ENCODE measurements around the gene OR6C2.
"Not testable (repeated sequence)": the region's sequence is repeated elsewhere in the genome, so short reads cannot be mapped to it uniquely, and the experiment has no call there.

The OR6C2 gene

GRCh38 chr12:55443776-55444175, at the start of gene OR6C2:
Gene OR6C2 (plus strand): TSS chr12:55444076. CDS start chr12:55452214, 8,138 bp downstream.
- no peak for DNase-seq

- no peak for DNase-seq
Observed at GRCh38 chr12:55396326-55396725, 47.5 kb upstream of the OR6C2 start.

- no peak for DNase-seq
Observed at GRCh38 chr12:55400229-55400628, 43.6 kb upstream of the OR6C2 start, which contains the start of gene OR6C65. Gene OR6C65 (plus strand): TSS chr12:55400529. CDS start chr12:55400529, 0 bp downstream.

- no peak for DNase-seq
Observed at GRCh38 chr12:55407866-55408265, 36.0 kb upstream of the OR6C2 start.

- not testable (repeated sequence) for DNase-seq
Observed at GRCh38 chr12:55409133-55409532, 34.7 kb upstream of the OR6C2 start.

GRCh38 chr12:55412138-55412537, 31.7 kb upstream of the OR6C2 start:
- DNase-seq = not testable (repeated sequence)

GRCh38 chr12:55413498-55414388, 30.1 kb upstream of the OR6C2 start:
- not testable (repeated sequence) for DNase-seq

GRCh38 chr12:55414396-55414823, 29.5 kb upstream of the OR6C2 start:
- not testable (repeated sequence) for DNase-seq

GRCh38 chr12:55414889-55415288, 29.0 kb upstream of the OR6C2 start:
- DNase-seq = not testable (repeated sequence)

GRCh38 chr12:55416961-55417360, 26.9 kb upstream of the OR6C2 start:
- no peak for DNase-seq

GRCh38 chr12:55420307-55420962, 23.4 kb upstream of the OR6C2 start:
- no peak for DNase-seq

- DNase-seq = no peak
Observed at GRCh38 chr12:55425954-55426353, 17.9 kb upstream of the OR6C2 start, which contains the start of gene OR6C76. Gene OR6C76 (plus strand): TSS chr12:55426254. CDS start chr12:55426254, 0 bp downstream.

- DNase-seq = no peak
Observed at GRCh38 chr12:55428331-55429243, 15.3 kb upstream of the OR6C2 start.

GRCh38 chr12:55441233-55441632, 2.6 kb upstream of the OR6C2 start:
- DNase-seq = not testable (repeated sequence)

GRCh38 chr12:55445357-55445756, 1.5 kb downstream of the OR6C2 start:
- DNase-seq = no peak

GRCh38 chr12:55446326-55446725, 2.5 kb downstream of the OR6C2 start:
- no peak for DNase-seq

- DNase-seq = no peak
Observed at GRCh38 chr12:55448825-55449224, 4.9 kb downstream of the OR6C2 start.

- DNase-seq = not testable (repeated sequence)
Observed at GRCh38 chr12:55464926-55465325, 21.1 kb downstream of the OR6C2 start.

- no peak for DNase-seq
Observed at GRCh38 chr12:55467836-55468235, 24.0 kb downstream of the OR6C2 start.

GRCh38 chr12:55469291-55469690, 25.4 kb downstream of the OR6C2 start:
- DNase-seq = no peak

- no peak for DNase-seq
Observed at GRCh38 chr12:55470088-55470829, 26.4 kb downstream of the OR6C2 start, which contains the start of gene OR6C70. Gene OR6C70 (minus strand): TSS chr12:55470138. CDS start chr12:55470138, 0 bp downstream.

- DNase-seq = no peak
Observed at GRCh38 chr12:55472264-55472663, 28.4 kb downstream of the OR6C2 start.
